Activated T-cell treated with anti-CD3 and anti-CD28 coated beads, Interleukin-2, amount 50 U/mL, for 4 hours (primary cell): ENCODE results near the gene PRKAR2B. TPM values are rescaled to one million over a fixed set of nuclear protein-coding genes. Genes with fewer than 3 reads are reported as not detected.

ENCODE experiments used
- ATAC-seq, 2 donors: fragments of 200-7000 bp; cut with Tn5 transposase; one replicate each; pipeline ENCODE4 v1.10.0; 2021
- DNase-seq: peaks from one replicate; pipeline ENCODE4 v3.0.0-alpha.2; 2020
- H3K27me3 Mint-ChIP-seq: one replicate; pipeline ENCODE4 v1.8.0; 2021; ENCODE audit warnings: low read depth, mixed read lengths
- H3K36me3 Mint-ChIP-seq: one replicate; pipeline ENCODE4 v1.8.0; 2022; ENCODE audit warnings: mixed read lengths; ENCODE audit not compliant: insufficient read depth
- H3K4me1 Mint-ChIP-seq: one replicate; pipeline ENCODE4 v1.8.0; 2021; ENCODE audit warnings: low read depth, mixed read lengths
- H3K4me3 Mint-ChIP-seq: one replicate; pipeline ENCODE4 v1.8.0; 2021; ENCODE audit warnings: mild to moderate bottlenecking, moderate library complexity, mixed read lengths
- H3K9me3 Mint-ChIP-seq: one replicate; pipeline ENCODE4 v1.8.0; 2021; ENCODE audit warnings: mixed read lengths
- total RNA-seq, 3 donors: library from RNA; stranded (reverse); gene quantifications; one replicate each; pipeline ENCODE4 v1.2.1, GENCODE V29; 2021

PRKAR2B gene
- total RNA-seq, 3 donors from 2014 or later, result 0.58 to 1.0 (median 0.60) TPM

- Mint-ChIP-seq H3K9me3 (no peaks in the 10 kb centered on the region), H3K4me3 (no peak overlapping the region), H3K36me3 (no peaks in the 10 kb centered on the region), H3K4me1 (peaks cover 2% of the 10 kb centered on the region), H3K27me3 (no peaks in the 10 kb centered on the region)
- no peak for ATAC-seq
- no peak for DNase-seq
Measured at GRCh38 chr7:107070710-107071109, 26.2 kb downstream of the PRKAR2B start.

GRCh38 chr7:107071129-107071528 is 26.6 kb downstream of the PRKAR2B start:
- no peaks in the 10 kb centered on the region for H3K27me3 Mint-ChIP-seq

GRCh38 chr7:107072133-107072532 is 27.6 kb downstream of the PRKAR2B start:
- DNase-seq (no peak), ATAC-seq (no peak)
- no peaks in the 10 kb centered on the region for H3K36me3 Mint-ChIP-seq
- H3K9me3 Mint-ChIP-seq, result no peaks in the 10 kb centered on the region
- H3K4me1 Mint-ChIP-seq, result peaks cover 2% of the 10 kb centered on the region
- H3K27me3 Mint-ChIP-seq, result no peaks in the 10 kb centered on the region
- H3K4me3 Mint-ChIP-seq, result no peak overlapping the region

More at GRCh38 chr7:107071129-107071528, 26.6 kb downstream of the PRKAR2B start:
- H3K4me1 Mint-ChIP-seq, result peaks cover 2% of the 10 kb centered on the region
- no peaks in the 10 kb centered on the region for H3K9me3 Mint-ChIP-seq
- ATAC-seq, result no peak
- H3K36me3 Mint-ChIP-seq, result no peaks in the 10 kb centered on the region
- no peak overlapping the region for H3K4me3 Mint-ChIP-seq
- no peak for DNase-seq

GRCh38 chr7:107075863-107076574 is 31.5 kb downstream of the PRKAR2B start:
- Mint-ChIP-seq H3K36me3 (no peaks in the 10 kb centered on the region), H3K4me3 (no peak overlapping the region), H3K9me3 (no peaks in the 10 kb centered on the region), H3K27me3 (peaks cover 3% of the 10 kb centered on the region), H3K4me1 (no peaks in the 10 kb centered on the region)
- ATAC-seq, result no peak
- no peak for DNase-seq

GRCh38 chr7:107076781-107077698 is 32.5 kb downstream of the PRKAR2B start:
- ATAC-seq (no peak), DNase-seq (no peak)
- Mint-ChIP-seq H3K36me3 (no peaks in the 10 kb centered on the region), H3K9me3 (no peaks in the 10 kb centered on the region), H3K4me3 (no peak overlapping the region), H3K27me3 (peaks cover 3% of the 10 kb centered on the region), H3K4me1 (no peaks in the 10 kb centered on the region)

GRCh38 chr7:107077699-107078516 is 33.4 kb downstream of the PRKAR2B start:
- no peaks in the 10 kb centered on the region for H3K4me1 Mint-ChIP-seq
- ATAC-seq (no peak), DNase-seq (no peak)
- peaks cover 3% of the 10 kb centered on the region for H3K27me3 Mint-ChIP-seq
- H3K4me3 Mint-ChIP-seq, result no peak overlapping the region
- no peaks in the 10 kb centered on the region for H3K36me3 Mint-ChIP-seq
- H3K9me3 Mint-ChIP-seq, result no peaks in the 10 kb centered on the region

- DNase-seq, result no peak
- no peaks in the 10 kb centered on the region for H3K4me1 Mint-ChIP-seq
- no peaks in the 10 kb centered on the region for H3K9me3 Mint-ChIP-seq
- no peak for ATAC-seq
- no peak overlapping the region for H3K4me3 Mint-ChIP-seq
- no peaks in the 10 kb centered on the region for H3K36me3 Mint-ChIP-seq
- H3K27me3 Mint-ChIP-seq, result peaks cover 3% of the 10 kb centered on the region
Measured at GRCh38 chr7:107078517-107078966, 34.0 kb downstream of the PRKAR2B start.

- H3K27me3 Mint-ChIP-seq, result peaks cover 3% of the 10 kb centered on the region
- no peaks in the 10 kb centered on the region for H3K9me3 Mint-ChIP-seq
- H3K4me3 Mint-ChIP-seq, result no peak overlapping the region
- H3K36me3 Mint-ChIP-seq, result no peaks in the 10 kb centered on the region
- H3K4me1 Mint-ChIP-seq, result no peaks in the 10 kb centered on the region
- DNase-seq, result no peak
- ATAC-seq, result no peak
Measured at GRCh38 chr7:107079212-107079940, 34.9 kb downstream of the PRKAR2B start.

- no peaks in the 10 kb centered on the region for H3K9me3 Mint-ChIP-seq
Measured at GRCh38 chr7:107080099-107080505, 35.6 kb downstream of the PRKAR2B start.

GRCh38 chr7:107080533-107080932 is 36.0 kb downstream of the PRKAR2B start:
- H3K27me3 Mint-ChIP-seq, result peaks cover 3% of the 10 kb centered on the region
- no peaks in the 10 kb centered on the region for H3K36me3 Mint-ChIP-seq
- H3K9me3 Mint-ChIP-seq, result no peaks in the 10 kb centered on the region
- ATAC-seq, result no peak
- no peak overlapping the region for H3K4me3 Mint-ChIP-seq
- no peaks in the 10 kb centered on the region for H3K4me1 Mint-ChIP-seq
- no peak for DNase-seq

More at GRCh38 chr7:107080099-107080505, 35.6 kb downstream of the PRKAR2B start:
- DNase-seq, result no peak
- H3K4me3 Mint-ChIP-seq, result no peak overlapping the region
- H3K27me3 Mint-ChIP-seq, result peaks cover 3% of the 10 kb centered on the region
- ATAC-seq, result no peak
- no peaks in the 10 kb centered on the region for H3K36me3 Mint-ChIP-seq
- H3K4me1 Mint-ChIP-seq, result no peaks in the 10 kb centered on the region

GRCh38 chr7:107085180-107085579 is 40.7 kb downstream of the PRKAR2B start:
- no peak overlapping the region for H3K4me3 Mint-ChIP-seq
- no peaks in the 10 kb centered on the region for H3K4me1 Mint-ChIP-seq
- no peak for ATAC-seq
- no peaks in the 10 kb centered on the region for H3K36me3 Mint-ChIP-seq
- no peaks in the 10 kb centered on the region for H3K9me3 Mint-ChIP-seq
- no peaks in the 10 kb centered on the region for H3K27me3 Mint-ChIP-seq
- DNase-seq, result no peak

- H3K4me1 Mint-ChIP-seq, result peaks cover 4% of the 10 kb centered on the region
- DNase-seq (no peak), ATAC-seq (no peak)
- H3K36me3 Mint-ChIP-seq, result no peaks in the 10 kb centered on the region
- H3K4me3 Mint-ChIP-seq, result no peak overlapping the region
- H3K9me3 Mint-ChIP-seq, result no peaks in the 10 kb centered on the region
- peaks cover 2% of the 10 kb centered on the region for H3K27me3 Mint-ChIP-seq
Measured at GRCh38 chr7:107089627-107090026, 45.1 kb downstream of the PRKAR2B start.

GRCh38 chr7:107090457-107090856 is 46.0 kb downstream of the PRKAR2B start:
- ATAC-seq, result no peak
- no peaks in the 10 kb centered on the region for H3K9me3 Mint-ChIP-seq
- DNase-seq, result no peak
- H3K27me3 Mint-ChIP-seq, result peaks cover 2% of the 10 kb centered on the region
- H3K4me1 Mint-ChIP-seq, result peaks cover 4% of the 10 kb centered on the region
- no peak overlapping the region for H3K4me3 Mint-ChIP-seq
- no peaks in the 10 kb centered on the region for H3K36me3 Mint-ChIP-seq
